GM19463 (cell line): ENCODE results near the gene MRPL54.

Experiments
- ATAC-seq: cut with Tn5 transposase; IDR thresholded peaks from one replicate; pipeline ENCODE4 v1.9.1; 2021; ENCODE audit warnings: mild to moderate bottlenecking, moderate library complexity; ENCODE audit not compliant: unreplicated experiment

Gene MRPL54

GRCh38 chr19:3762501-3763459 is at the start of gene MRPL54:
Gene MRPL54, plus strand, starts transcription at chr19:3762682. Its CDS starts 19 bp downstream, at chr19:3762701.
- peak; percentile 74 for ATAC-seq

- ATAC-seq = no peak
Observed at GRCh38 chr19:3716147-3716668, 46.3 kb upstream of the MRPL54 start.

- ATAC-seq = no peak
Observed at GRCh38 chr19:3719868-3720267, 42.6 kb upstream of the MRPL54 start.

GRCh38 chr19:3720349-3720917 is 42.0 kb upstream of the MRPL54 start:
- ATAC-seq = no peak

GRCh38 chr19:3721131-3721886 is 41.2 kb upstream of the MRPL54 start:
- no peak for ATAC-seq

- ATAC-seq = no peak
Observed at GRCh38 chr19:3721887-3722442, 40.5 kb upstream of the MRPL54 start.

- no peak for ATAC-seq
Observed at GRCh38 chr19:3722443-3723109, 39.9 kb upstream of the MRPL54 start.

GRCh38 chr19:3723110-3723488 is 39.4 kb upstream of the MRPL54 start:
- no peak for ATAC-seq

GRCh38 chr19:3723883-3724282 is 38.6 kb upstream of the MRPL54 start:
- ATAC-seq = no peak

GRCh38 chr19:3725121-3725520 is 37.4 kb upstream of the MRPL54 start:
- ATAC-seq = no peak

- ATAC-seq = no peak
Observed at GRCh38 chr19:3725640-3726310, 36.7 kb upstream of the MRPL54 start.

- no peak for ATAC-seq
Observed at GRCh38 chr19:3730457-3730958, 32.0 kb upstream of the MRPL54 start.

GRCh38 chr19:3732108-3732507 is 30.4 kb upstream of the MRPL54 start:
- no peak for ATAC-seq

- ATAC-seq = no peak
Observed at GRCh38 chr19:3733549-3734309, 28.8 kb upstream of the MRPL54 start.

- ATAC-seq = no peak
Observed at GRCh38 chr19:3734310-3734600, 28.2 kb upstream of the MRPL54 start.

- ATAC-seq = no peak
Observed at GRCh38 chr19:3736106-3736724, 26.3 kb upstream of the MRPL54 start.

GRCh38 chr19:3737487-3738205 is 24.8 kb upstream of the MRPL54 start:
- no peak for ATAC-seq
